Measurements from ENCODE around the gene NRP1. TPM values are rescaled to one million over a fixed set of nuclear protein-coding genes. Genes with fewer than 3 reads are reported as not detected.

The NRP1 gene
- total RNA-seq, 1 experiment from 2014 or later = 555 TPM

DNA sequence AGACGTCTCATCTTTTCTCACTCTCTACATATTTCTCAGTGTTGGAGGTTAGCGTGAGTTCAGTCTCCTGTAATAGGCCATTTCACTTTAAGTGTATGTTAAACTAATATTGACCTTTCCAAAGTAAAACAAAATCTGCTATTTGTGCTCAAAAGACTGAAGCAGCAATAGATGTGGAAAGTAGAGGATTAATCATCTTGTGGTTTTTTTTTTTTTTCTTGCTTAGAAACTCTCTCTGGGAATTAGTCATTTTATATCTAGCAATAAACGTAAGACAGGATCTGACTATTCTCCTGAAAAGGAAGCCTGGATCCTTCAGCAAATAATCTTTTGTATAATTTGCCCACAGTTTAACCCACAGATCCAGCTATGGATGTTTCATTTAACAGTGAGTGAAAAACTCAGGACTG is 81.7 kb downstream of the NRP1 start:
- peaks cover 70% of the 10 kb centered on the region for H3K79me2 ChIP-seq (ENCODE audit: low read length)
- ChIA-PET POLR2A (ENCODE audit: unreplicated experiment) (interaction anchor here (0.6 to 1.7 kb wide), 6 partner anchors 8 to 462 kb away, joined by 3 to 34 read pairs (median 4); no protein-coding TSS in a partner anchor), CTCF (interaction anchor here (0.5 to 2.5 kb wide), 7 partner anchors 19 to 1873 kb away, joined by 3 to 31 read pairs (median 3); no protein-coding TSS in a partner anchor)
- H3K36me3 ChIP-seq (ENCODE audit: low read depth, low read length) = peaks cover 78% of the 10 kb centered on the region
- TF ChIP-seq, protein P1, sequence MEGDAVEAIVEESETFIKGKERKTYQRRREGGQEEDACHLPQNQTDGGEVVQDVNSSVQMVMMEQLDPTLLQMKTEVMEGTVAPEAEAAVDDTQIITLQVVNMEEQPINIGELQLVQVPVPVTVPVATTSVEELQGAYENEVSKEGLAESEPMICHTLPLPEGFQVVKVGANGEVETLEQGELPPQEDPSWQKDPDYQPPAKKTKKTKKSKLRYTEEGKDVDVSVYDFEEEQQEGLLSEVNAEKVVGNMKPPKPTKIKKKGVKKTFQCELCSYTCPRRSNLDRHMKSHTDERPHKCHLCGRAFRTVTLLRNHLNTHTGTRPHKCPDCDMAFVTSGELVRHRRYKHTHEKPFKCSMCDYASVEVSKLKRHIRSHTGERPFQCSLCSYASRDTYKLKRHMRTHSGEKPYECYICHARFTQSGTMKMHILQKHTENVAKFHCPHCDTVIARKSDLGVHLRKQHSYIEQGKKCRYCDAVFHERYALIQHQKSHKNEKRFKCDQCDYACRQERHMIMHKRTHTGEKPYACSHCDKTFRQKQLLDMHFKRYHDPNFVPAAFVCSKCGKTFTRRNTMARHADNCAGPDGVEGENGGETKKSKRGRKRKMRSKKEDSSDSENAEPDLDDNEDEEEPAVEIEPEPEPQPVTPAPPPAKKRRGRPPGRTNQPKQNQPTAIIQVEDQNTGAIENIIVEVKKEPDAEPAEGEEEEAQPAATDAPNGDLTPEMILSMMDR (conservative IDR thresholded peaks at IDR 0.05; ENCODE audit: low read depth, low read length) = no peak
- TF ChIP-seq EZH2 (IDR thresholded peaks at IDR 0.05; ENCODE audit: low read length, unreplicated experiment) = no peak
- TF ChIP-seq EZH2phosphoT487 (IDR thresholded peaks at IDR 0.05; ENCODE audit: borderline replicate concordance, low read length) = no peak
- no peaks in the 10 kb centered on the region for H3K27me3 ChIP-seq (ENCODE audit: low read length)
- BruUV-seq (replicated peaks) = no TSS peak
- H3K4me1 ChIP-seq (ENCODE audit: insufficient read depth, low read length) = peaks cover 81% of the 10 kb centered on the region
- peak overlapping the region; percentile 6; the same call in 1 of the 2 replicates for H3K4me3 ChIP-seq (ENCODE audit: low read length)
- peak overlapping the region; percentile 49 for H3K4me2 ChIP-seq (ENCODE audit: low read length)
- H3K9me2 ChIP-seq (replicated peaks; ENCODE audit: low read length) = no peaks in the 10 kb centered on the region
- ATAC-seq (peak; percentile 75), DNase-seq (peak; percentile 100)
- H3F3A ChIP-seq (ENCODE audit: low read length, unreplicated experiment) = peaks cover 54% of the 10 kb centered on the region
- H2AFZ ChIP-seq (ENCODE audit: low read length) = peak overlapping the region; percentile 1; the same call in 1 of the 2 replicates
- intact Hi-C loops (cut with micrococcal nuclease) = loop anchor here (1.0 to 2.0 kb wide), 13 partner anchors 12 to 242 kb away; no protein-coding TSS in a partner anchor
- no peaks in the 10 kb centered on the region for H4K20me1 ChIP-seq (ENCODE audit: low read length)
- H3K9me3 ChIP-seq (ENCODE audit: low read length) = no peaks in the 10 kb centered on the region
- peak overlapping the region; percentile 65 for H3K27ac ChIP-seq (ENCODE audit: low read length)
- peak overlapping the region; percentile 72 for H3K9ac ChIP-seq (ENCODE audit: low read length)

DNA sequence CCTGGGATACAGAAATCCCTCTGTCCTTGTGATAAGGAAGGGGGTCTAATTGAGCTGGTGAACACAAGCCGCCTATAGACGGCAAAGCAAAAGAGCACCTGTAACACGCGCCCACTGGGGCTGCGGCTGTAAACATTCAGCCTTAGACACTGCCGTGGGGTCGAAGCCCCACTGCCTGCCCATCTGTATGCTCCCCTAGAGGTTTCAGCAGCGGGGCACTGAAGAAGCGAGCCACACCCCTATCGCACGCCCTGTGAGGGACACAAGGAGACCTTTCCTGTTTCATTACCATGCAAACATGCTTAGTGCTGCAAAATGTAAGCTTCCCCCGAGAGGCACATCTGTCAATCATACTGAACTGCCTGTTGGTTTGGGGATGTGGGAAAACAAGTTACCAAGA is 82.1 kb downstream of the NRP1 start:
- DNase-seq = no peak
- peak overlapping the region; percentile 6 for H3K4me3 ChIP-seq (ENCODE audit: low read length)
- peak; percentile 26 for ATAC-seq
- TF ChIP-seq EZH2phosphoT487 (IDR thresholded peaks at IDR 0.05; ENCODE audit: borderline replicate concordance, low read length) (no peak), EZH2 (IDR thresholded peaks at IDR 0.05; ENCODE audit: low read length, unreplicated experiment) (no peak)
- TF ChIP-seq, protein P1 (conservative IDR thresholded peaks at IDR 0.05; ENCODE audit: low read depth, low read length) = no peak
- peak overlapping the region; percentile 1; the same call in 1 of the 2 replicates for H2AFZ ChIP-seq (ENCODE audit: low read length)
- H3F3A ChIP-seq (ENCODE audit: low read length, unreplicated experiment) = peaks cover 54% of the 10 kb centered on the region
- peaks cover 79% of the 10 kb centered on the region for H3K36me3 ChIP-seq (ENCODE audit: low read depth, low read length)
- no peaks in the 10 kb centered on the region for H3K9me3 ChIP-seq (ENCODE audit: low read length)
- no peaks in the 10 kb centered on the region for H4K20me1 ChIP-seq (ENCODE audit: low read length)
- peak overlapping the region; percentile 49 for H3K4me2 ChIP-seq (ENCODE audit: low read length)
- BruUV-seq (replicated peaks) = TSS peak; percentile 30
- ChIA-PET POLR2A (ENCODE audit: unreplicated experiment) (interaction anchor here (0.6 to 1.7 kb wide), 4 partner anchors 8 to 63 kb away, joined by 3 to 23 read pairs (median 4); no protein-coding TSS in a partner anchor), CTCF (interaction anchor here (0.6 to 2.5 kb wide), 4 partner anchors 20 to 124 kb away, joined by 3 to 31 read pairs (median 5); no protein-coding TSS in a partner anchor)
- H3K9me2 ChIP-seq (replicated peaks; ENCODE audit: low read length) = no peaks in the 10 kb centered on the region
- peaks cover 71% of the 10 kb centered on the region for H3K79me2 ChIP-seq (ENCODE audit: low read length)
- intact Hi-C loops (cut with micrococcal nuclease) = loop anchor here (1.0 to 2.0 kb wide), 5 partner anchors 14 to 242 kb away; no protein-coding TSS in a partner anchor
- no peaks in the 10 kb centered on the region for H3K27me3 ChIP-seq (ENCODE audit: low read length)
- H3K4me1 ChIP-seq (ENCODE audit: insufficient read depth, low read length) = peaks cover 77% of the 10 kb centered on the region
- peak overlapping the region; percentile 65 for H3K27ac ChIP-seq (ENCODE audit: low read length)
- peak overlapping the region; percentile 72 for H3K9ac ChIP-seq (ENCODE audit: low read length)

All from PC-3 (cell line).